ENCODE measurements around the gene PRKN. TPM values are rescaled to one million over a fixed set of nuclear protein-coding genes. Genes with fewer than 3 reads are reported as not detected.

Gene PRKN
- total and polyA plus RNA-seq, 2 donors (not counting 3 experiments of a cell fraction or from before 2014, with no cell fraction given), result 0.06 TPM; not detected in 1

- H2AFZ ChIP-seq (ENCODE audit: low read depth, low read length), result no peak overlapping the region
- no peaks in the 10 kb centered on the region for H3K4me1 ChIP-seq (ENCODE audit: control insufficient read depth, extremely low read depth, insufficient read depth, low read length)
- dilution Hi-C loops (cut with MboI; ENCODE audit: extremely low pct_ligation_motif_present, low sequenced_read_pairs), result no loop called here
- no TSS peak for BruUV-seq (replicated peaks)
- H3K9me1 ChIP-seq (replicated peaks; ENCODE audit: control insufficient read depth, extremely low read depth, insufficient read depth, low read length), result no peaks in the 10 kb centered on the region
- no peaks in the 10 kb centered on the region for H4K20me1 ChIP-seq (replicated peaks; ENCODE audit: control insufficient read depth, extremely low read depth, insufficient read depth, low read length)
- ChIA-PET CTCF (interaction anchor here (0.8 to 0.9 kb wide), 2 partner anchors 12 to 80 kb away, joined by 3 to 4 read pairs; no protein-coding TSS in a partner anchor), POLR2A (no interaction called here)
- H3K27me3 ChIP-seq (ENCODE audit: control insufficient read depth in 2 of 2, insufficient read depth in 2 of 2, low read length in 2 of 2), result no peaks in the 10 kb centered on the region
- intact Hi-C loops (cut with micrococcal nuclease), result loop anchor here (1.0 to 10.0 kb wide), 3 partner anchors 68 to 196 kb away; no protein-coding TSS in a partner anchor
- H3K79me2 ChIP-seq (ENCODE audit: control insufficient read depth, insufficient read depth, low read length), result no peaks in the 10 kb centered on the region
- no peak overlapping the region for H3K4me3 ChIP-seq (replicated peaks in 1 of 3; ENCODE audit: insufficient read depth in 1 of 3, low read depth in 1 of 3, low read length in 3 of 3)
- no peak overlapping the region for H3K4me2 ChIP-seq (ENCODE audit: insufficient read depth, low read length)
- H3K27ac ChIP-seq (ENCODE audit: insufficient read depth, low read depth, low read length), result no peak overlapping the region
- H3K9me3 ChIP-seq (replicated peaks; ENCODE audit: control insufficient read depth, insufficient read depth, low read length), result no peaks in the 10 kb centered on the region
- H3K9ac ChIP-seq (replicated peaks; ENCODE audit: extremely low read depth, insufficient read depth, low read length), result no peak overlapping the region
- DNase-seq (ENCODE audit: low read depth, low spot score) (no peak), FAIRE-seq (no peak)
- H3K36me3 ChIP-seq (ENCODE audit: control insufficient read depth in 2 of 2, extremely low read depth in 1 of 2, insufficient read depth in 2 of 2, low read length in 2 of 2), result no peaks in the 10 kb centered on the region
- TF ChIP-seq MAX (IDR thresholded peaks at IDR 0.05; ENCODE audit: insufficient read depth, insufficient read length) (no peak), MYC (IDR thresholded peaks at IDR 0.05; ENCODE audit: low read depth, low read length) (no peak)
These were observed 1229.2 kb downstream of the PRKN start for GRCh38 chr6:161498359-161498758.

DNA sequence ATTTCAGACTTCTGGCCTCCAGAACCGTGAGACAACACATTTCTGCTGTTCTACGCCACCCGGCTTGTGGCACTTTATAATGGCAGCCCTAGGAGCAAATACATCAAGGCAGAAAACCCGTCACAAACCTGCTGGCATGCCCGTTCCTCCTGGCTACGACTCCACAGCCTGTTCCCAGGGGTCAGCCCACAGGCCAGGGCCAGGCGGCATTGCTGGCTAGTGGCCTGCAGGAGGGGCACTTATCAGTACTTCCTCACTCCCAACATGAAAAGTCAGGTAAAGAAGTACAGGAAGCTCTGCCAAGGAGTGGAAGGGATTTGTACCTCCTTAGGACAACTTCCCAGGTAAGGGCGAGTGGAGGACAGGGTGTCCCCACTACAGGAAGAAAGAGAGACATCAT, 1230.6 kb downstream of the PRKN start:
- Histone ChIP-seq H3K4me1 (ENCODE audit: control insufficient read depth, extremely low read depth, insufficient read depth, low read length) (no peaks in the 10 kb centered on the region), H3K27me3 (ENCODE audit: control insufficient read depth in 2 of 2, insufficient read depth in 2 of 2, low read length in 2 of 2) (no peaks in the 10 kb centered on the region), H3K27ac (ENCODE audit: insufficient read depth, low read depth, low read length) (no peak overlapping the region), H3K9me1 (replicated peaks; ENCODE audit: control insufficient read depth, extremely low read depth, insufficient read depth, low read length) (no peaks in the 10 kb centered on the region), H3K4me3 (replicated peaks in 1 of 3; ENCODE audit: insufficient read depth in 1 of 3, low read depth in 1 of 3, low read length in 3 of 3) (no peak overlapping the region), H3K9ac (replicated peaks; ENCODE audit: extremely low read depth, insufficient read depth, low read length) (no peak overlapping the region), H2AFZ (ENCODE audit: low read depth, low read length) (no peak overlapping the region), H3K79me2 (ENCODE audit: control insufficient read depth, insufficient read depth, low read length) (no peaks in the 10 kb centered on the region), H3K36me3 (ENCODE audit: control insufficient read depth in 2 of 2, extremely low read depth in 1 of 2, insufficient read depth in 2 of 2, low read length in 2 of 2) (no peaks in the 10 kb centered on the region), H4K20me1 (replicated peaks; ENCODE audit: control insufficient read depth, extremely low read depth, insufficient read depth, low read length) (no peaks in the 10 kb centered on the region), H3K4me2 (ENCODE audit: insufficient read depth, low read length) (no peak overlapping the region), H3K9me3 (replicated peaks; ENCODE audit: control insufficient read depth, insufficient read depth, low read length) (no peaks in the 10 kb centered on the region)
- intact Hi-C loops (cut with micrococcal nuclease), result loop anchor here (10.0 kb wide), 1 partner anchor 198 kb away; no protein-coding TSS in a partner anchor
- DNase-seq (ENCODE audit: low read depth, low spot score) (no peak), FAIRE-seq (no peak)
- dilution Hi-C loops (cut with MboI; ENCODE audit: extremely low pct_ligation_motif_present, low sequenced_read_pairs), result no loop called here
- TF ChIP-seq POLR2AphosphoS5 (IDR thresholded peaks at IDR 0.05; ENCODE audit: insufficient read depth, low read depth, low read length) (no peak), JUN (IDR thresholded peaks at IDR 0.05; ENCODE audit: borderline replicate concordance, insufficient read depth, insufficient read length, low read depth) (no peak), GATA2 (IDR thresholded peaks at IDR 0.05; ENCODE audit: insufficient read depth, insufficient read length, low read depth, low read length) (no peak), EZH2 (IDR thresholded peaks at IDR 0.05; ENCODE audit: borderline replicate concordance, low read depth, low read length, severe bottlenecking) (no peak), MAX (IDR thresholded peaks at IDR 0.05; ENCODE audit: insufficient read depth, insufficient read length) (no peak), FOS (IDR thresholded peaks at IDR 0.05; ENCODE audit: borderline replicate concordance, insufficient read depth, low read length) (no peak), POLR2A (IDR thresholded peaks at IDR 0.05; ENCODE audit: low read depth, low read length) (no peak), MYC (IDR thresholded peaks at IDR 0.05; ENCODE audit: low read depth, low read length) (no peak)
- TF ChIP-seq, protein P1, sequence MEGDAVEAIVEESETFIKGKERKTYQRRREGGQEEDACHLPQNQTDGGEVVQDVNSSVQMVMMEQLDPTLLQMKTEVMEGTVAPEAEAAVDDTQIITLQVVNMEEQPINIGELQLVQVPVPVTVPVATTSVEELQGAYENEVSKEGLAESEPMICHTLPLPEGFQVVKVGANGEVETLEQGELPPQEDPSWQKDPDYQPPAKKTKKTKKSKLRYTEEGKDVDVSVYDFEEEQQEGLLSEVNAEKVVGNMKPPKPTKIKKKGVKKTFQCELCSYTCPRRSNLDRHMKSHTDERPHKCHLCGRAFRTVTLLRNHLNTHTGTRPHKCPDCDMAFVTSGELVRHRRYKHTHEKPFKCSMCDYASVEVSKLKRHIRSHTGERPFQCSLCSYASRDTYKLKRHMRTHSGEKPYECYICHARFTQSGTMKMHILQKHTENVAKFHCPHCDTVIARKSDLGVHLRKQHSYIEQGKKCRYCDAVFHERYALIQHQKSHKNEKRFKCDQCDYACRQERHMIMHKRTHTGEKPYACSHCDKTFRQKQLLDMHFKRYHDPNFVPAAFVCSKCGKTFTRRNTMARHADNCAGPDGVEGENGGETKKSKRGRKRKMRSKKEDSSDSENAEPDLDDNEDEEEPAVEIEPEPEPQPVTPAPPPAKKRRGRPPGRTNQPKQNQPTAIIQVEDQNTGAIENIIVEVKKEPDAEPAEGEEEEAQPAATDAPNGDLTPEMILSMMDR (IDR thresholded peaks at IDR 0.05; ENCODE audit: extremely low read depth in 1 of 2, insufficient read depth in 1 of 2, low read depth in 1 of 2, low read length in 2 of 2), result no peak
- ChIA-PET CTCF (no interaction called here), POLR2A (no interaction called here)
- BruUV-seq (replicated peaks), result no TSS peak

Data from endothelial cell of umbilical vein (primary cell).